Keratinocyte (primary cell): Measurements from ENCODE around the gene CMYA5.
"Not testable (repeated sequence)": the region's sequence is repeated elsewhere in the genome, so short reads cannot be mapped to it uniquely, and the experiment has no call there.

Experiments used
- CTCF ChIP-seq, 3 experiments: IDR thresholded peaks in 1 of 3; conservative IDR thresholded peaks in 1 of 3; optimal IDR thresholded peaks in 1 of 3; 2 replicates in 2 of 3; 3 replicates in 1 of 3; pipeline versions ENCODE3 to v1.5.1; 2011; ENCODE audit warnings: low read length in 3 of 3, mild to moderate bottlenecking in 3 of 3, moderate library complexity in 2 of 3, control low read depth in 1 of 3, inconsistent platforms in 1 of 3; ENCODE audit not compliant: insufficient read depth in 2 of 3; ENCODE audit errors: extremely low read depth in 1 of 3
- EZH2 ChIP-seq: IDR thresholded peaks from one replicate; pipeline ENCODE4 v1.6.1; 2012; ENCODE audit warnings: inconsistent platforms, mild to moderate bottlenecking, low read length, moderate library complexity

- not testable (repeated sequence) for TF ChIP-seq CTCF (optimal IDR thresholded peaks at IDR 0.05 in 1 of 3, IDR thresholded peaks at IDR 0.05 in 1 of 3, conservative IDR thresholded peaks at IDR 0.05 in 1 of 3; ENCODE audit: extremely low read depth in 1 of 3, insufficient read depth in 2 of 3, low read length in 3 of 3); EZH2
These were observed 95.1 kb downstream of the CMYA5 start for GRCh38 chr5:79784741-79785140.
